ENCODE measurements around the gene SP8.
"Not testable (repeated sequence)": the region's sequence is repeated elsewhere in the genome, so short reads cannot be mapped to it uniquely, and the experiment has no call there.

- TF ChIP-seq POLR2A (IDR thresholded peaks at IDR 0.05; ENCODE audit: extremely low read depth, insufficient read length); CTCF (IDR thresholded peaks at IDR 0.05; ENCODE audit: low read depth, low read length); MAX (IDR thresholded peaks at IDR 0.05; ENCODE audit: low read depth, low read length): not testable (repeated sequence)
These were observed 49.7 kb upstream of the SP8 start for GRCh38 chr7:20836424-20836823.

Measured in NB4 (cell line).